OCI-LY3 (cell line): ENCODE results near the gene CSF3R.
A peak's percentile ranks its signal among the peaks of the same experiment; 100 is the strongest.

Source experiments
- H2AFZ ChIP-seq: fragments of 200-600, 300-600 bp; shearing (Covaris generic); 2 replicates; pipeline ENCODE4 v1.6.0; 2014; ENCODE audit warnings: antibody characterized with exemption, low read depth, low read length
- H3K27ac ChIP-seq: fragments of 200-600, 300-600 bp; sonication (generic); 2 replicates; pipeline ENCODE4 v1.5.1; 2014; ENCODE audit warnings: mild to moderate bottlenecking, low read length, moderate library complexity, mixed read lengths
- H3K27me3 ChIP-seq: fragments of 200-600, 300-600 bp; sonication (generic); 2 replicates; pipeline ENCODE4 v1.6.1; 2014; ENCODE audit warnings: low read depth, low read length, mixed read lengths
- H3K36me3 ChIP-seq: fragments of 200-600, 300-600 bp; sonication (generic); replicated peaks from 2 replicates; pipeline ENCODE3; 2014; ENCODE audit warnings: low read depth, low read length, mixed read lengths
- H3K4me1 ChIP-seq: fragments of 300-600, 200-600 bp; sonication (generic); 2 replicates; pipeline ENCODE4 v1.6.1; 2014; ENCODE audit warnings: low read length, mixed read lengths
- H3K4me2 ChIP-seq: fragments of 200-600, 300-600 bp; sonication (generic); 2 replicates; pipeline ENCODE4 v1.6.1; 2014; ENCODE audit warnings: low read length, mixed read lengths
- H3K4me3 ChIP-seq: fragments of 300-600, 200-600 bp; sonication (generic); 2 replicates; pipeline ENCODE4 v1.5.1; 2014; ENCODE audit warnings: antibody characterized with exemption, mild to moderate bottlenecking, low read length, moderate library complexity
- H3K79me2 ChIP-seq: fragments of 300-600, 200-600 bp; shearing (Covaris generic); 2 replicates; pipeline ENCODE4 v1.6.1; 2014; ENCODE audit warnings: mild to moderate bottlenecking, low read length, mixed read lengths
- H3K9ac ChIP-seq: fragments of 300-600, 200-600 bp; shearing (Covaris generic); 2 replicates; pipeline ENCODE4 v1.6.0; 2014; ENCODE audit warnings: mild to moderate bottlenecking, low read length, moderate library complexity
- H3K9me3 ChIP-seq: fragments of 200-600, 300-600 bp; shearing (Covaris generic); 2 replicates; pipeline ENCODE4 v1.6.1; 2014; ENCODE audit warnings: low read length, mixed read lengths; ENCODE audit not compliant: insufficient read depth
- H4K20me1 ChIP-seq: fragments of 200-600, 300-600 bp; sonication (generic); 2 replicates; pipeline ENCODE4 v1.6.1; 2016; ENCODE audit warnings: low read length, mixed read lengths; ENCODE audit not compliant: insufficient read depth
- EZH2phosphoT487 ChIP-seq: fragments of 200-600 bp; shearing (Covaris generic); IDR thresholded peaks from 2 replicates; pipeline ENCODE4 v1.6.1; 2018; ENCODE audit warnings: antibody characterized with exemption, mixed run types, low read depth
- TF ChIP-seq, protein P1 (sequence below): fragments of 200-600, 300-600 bp; sonication (generic); IDR thresholded peaks from 2 replicates; pipeline ENCODE4 v1.5.1; 2014; ENCODE audit warnings: antibody characterized with exemption, low read length, low read depth

CSF3R gene

DNA sequence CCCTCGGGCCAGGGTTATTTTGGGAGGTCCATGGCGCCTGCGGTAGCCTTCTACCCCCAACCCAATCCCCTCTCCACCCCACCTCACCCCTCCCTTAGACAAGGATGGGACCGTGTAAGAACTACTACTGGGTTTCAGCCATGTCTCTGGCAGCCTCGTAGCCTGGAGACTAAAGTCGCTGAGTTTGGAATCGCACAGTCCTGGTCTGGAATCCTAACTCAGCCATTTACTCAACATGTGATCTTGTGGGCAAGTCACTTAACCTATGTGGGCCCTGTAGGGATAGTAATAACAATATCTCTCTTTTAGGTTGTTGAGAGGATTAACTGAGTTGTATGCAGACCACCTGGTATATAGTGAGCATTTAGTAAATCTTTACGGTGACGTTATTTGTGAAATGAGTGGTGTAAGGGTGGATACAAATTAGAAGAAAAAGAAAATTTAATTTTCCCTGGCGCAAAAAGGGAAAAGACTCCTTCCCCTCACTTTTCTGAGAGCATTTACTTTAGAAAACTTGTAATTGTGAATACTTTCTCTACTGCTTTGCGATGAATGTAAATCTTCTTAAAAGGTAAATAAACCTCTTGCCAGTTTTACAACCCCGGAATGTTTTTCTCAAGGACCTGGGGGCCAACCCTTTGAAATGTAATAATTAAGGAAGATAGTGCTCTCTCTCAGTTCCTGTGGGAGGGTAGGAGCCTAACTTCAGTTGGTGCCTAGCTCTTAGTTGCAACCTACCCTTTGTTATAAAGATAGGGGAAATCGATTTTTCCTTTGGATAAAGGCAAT is 17.9 kb downstream of the CSF3R start:
- TF ChIP-seq, protein P1, sequence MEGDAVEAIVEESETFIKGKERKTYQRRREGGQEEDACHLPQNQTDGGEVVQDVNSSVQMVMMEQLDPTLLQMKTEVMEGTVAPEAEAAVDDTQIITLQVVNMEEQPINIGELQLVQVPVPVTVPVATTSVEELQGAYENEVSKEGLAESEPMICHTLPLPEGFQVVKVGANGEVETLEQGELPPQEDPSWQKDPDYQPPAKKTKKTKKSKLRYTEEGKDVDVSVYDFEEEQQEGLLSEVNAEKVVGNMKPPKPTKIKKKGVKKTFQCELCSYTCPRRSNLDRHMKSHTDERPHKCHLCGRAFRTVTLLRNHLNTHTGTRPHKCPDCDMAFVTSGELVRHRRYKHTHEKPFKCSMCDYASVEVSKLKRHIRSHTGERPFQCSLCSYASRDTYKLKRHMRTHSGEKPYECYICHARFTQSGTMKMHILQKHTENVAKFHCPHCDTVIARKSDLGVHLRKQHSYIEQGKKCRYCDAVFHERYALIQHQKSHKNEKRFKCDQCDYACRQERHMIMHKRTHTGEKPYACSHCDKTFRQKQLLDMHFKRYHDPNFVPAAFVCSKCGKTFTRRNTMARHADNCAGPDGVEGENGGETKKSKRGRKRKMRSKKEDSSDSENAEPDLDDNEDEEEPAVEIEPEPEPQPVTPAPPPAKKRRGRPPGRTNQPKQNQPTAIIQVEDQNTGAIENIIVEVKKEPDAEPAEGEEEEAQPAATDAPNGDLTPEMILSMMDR, result no peak
- TF ChIP-seq EZH2phosphoT487, result no peak
- peaks cover 7% of the 10 kb centered on the region for H3K4me1 ChIP-seq

DNA sequence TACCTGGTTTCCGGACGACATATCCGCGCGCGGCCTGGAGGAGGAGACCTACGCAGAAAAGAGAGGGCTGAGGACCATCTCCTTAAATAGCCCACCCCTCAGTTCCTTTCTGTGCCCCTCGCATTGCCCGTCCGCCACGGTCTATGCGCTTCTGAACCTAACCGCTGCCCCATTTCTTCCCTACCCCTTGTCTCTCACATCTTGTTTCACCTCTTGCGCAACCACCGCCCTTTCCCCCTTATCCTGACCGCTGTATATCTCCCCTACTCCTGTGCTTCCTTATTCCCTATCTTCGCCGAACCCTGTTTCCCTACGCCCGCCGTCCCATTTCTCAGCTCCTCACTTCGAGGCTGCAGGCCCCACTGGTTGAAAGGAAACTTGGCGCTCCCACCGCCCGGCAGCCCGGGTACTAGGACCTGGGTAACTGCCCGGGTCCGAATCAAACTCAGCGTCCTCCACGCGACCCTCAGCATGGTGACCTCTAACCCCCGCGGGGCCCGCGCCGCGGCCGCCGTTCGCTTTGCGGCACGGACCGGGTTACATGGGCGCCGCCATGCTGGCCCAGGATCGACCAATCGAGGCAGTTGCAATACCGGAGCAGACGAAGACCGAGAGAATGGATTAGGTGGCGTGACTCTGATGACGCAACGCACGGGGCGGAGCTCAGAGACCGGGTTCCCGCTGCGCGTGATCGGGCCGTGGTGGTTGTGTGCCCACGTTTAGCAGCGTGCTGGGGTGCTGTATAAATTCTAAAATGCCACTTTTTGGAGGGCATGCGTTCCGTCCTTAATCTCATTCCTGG is 18.7 kb downstream of the CSF3R start, which contains the start of gene MRPS15:
Gene MRPS15, minus strand, starts transcription at position 582 of the 802 bp plus-strand sequence. Its CDS starts 109 bp downstream, at position 473.
- H3K27ac ChIP-seq, result peak within 1 kb of the TSS; percentile 76
- peaks cover 9% of the 10 kb centered on the region for H3K4me1 ChIP-seq
- no peak for TF ChIP-seq EZH2phosphoT487
- TF ChIP-seq, protein P1, result no peak
- H3K27me3 ChIP-seq, result no peaks in the 10 kb centered on the region
- H3K9me3 ChIP-seq, result no peaks in the 10 kb centered on the region
- peaks cover 18% of the 10 kb centered on the region for H3K79me2 ChIP-seq
- peak within 1 kb of the TSS; percentile 99 for H3K4me2 ChIP-seq
- H4K20me1 ChIP-seq, result no peaks in the 10 kb centered on the region
- H3K9ac ChIP-seq, result peak within 1 kb of the TSS; percentile 94
- peak within 1 kb of the TSS; percentile 47; the same call in 1 of the 2 replicates for H2AFZ ChIP-seq
- peak within 1 kb of the TSS; percentile 93 for H3K4me3 ChIP-seq
- H3K36me3 ChIP-seq, result peaks cover 7% of the 10 kb centered on the region

More for the DNA sequence above, 17.9 kb downstream of the CSF3R start:
- H3K27me3 ChIP-seq, result no peaks in the 10 kb centered on the region
- H3K9me3 ChIP-seq, result no peaks in the 10 kb centered on the region
- peak overlapping the region; percentile 93 for H3K4me3 ChIP-seq
- peak overlapping the region; percentile 94 for H3K9ac ChIP-seq
- H3K36me3 ChIP-seq, result peaks cover 7% of the 10 kb centered on the region
- H3K79me2 ChIP-seq, result peaks cover 18% of the 10 kb centered on the region
- H3K4me2 ChIP-seq, result peak overlapping the region; percentile 99
- no peaks in the 10 kb centered on the region for H4K20me1 ChIP-seq
- H3K27ac ChIP-seq, result peak overlapping the region; percentile 76
- H2AFZ ChIP-seq, result peak overlapping the region; percentile 47; the same call in 1 of the 2 replicates

DNA sequence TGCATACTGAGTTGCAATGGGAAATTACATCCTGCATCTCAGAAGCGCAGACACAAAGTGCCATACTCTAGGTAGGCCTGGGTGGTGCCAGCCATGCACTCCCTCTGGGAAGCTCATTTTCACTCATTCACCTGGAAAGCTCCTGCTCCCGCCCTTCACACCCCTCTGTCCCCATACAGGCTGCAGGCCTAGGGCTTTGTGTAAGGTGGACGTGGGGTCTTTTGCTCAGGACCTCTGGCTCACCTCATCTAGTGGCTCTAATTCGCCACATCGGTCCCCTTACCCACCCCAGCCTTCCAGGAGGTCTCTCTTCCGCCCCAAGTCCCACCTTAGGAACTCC is 19.3 kb downstream of the CSF3R start:
- Histone ChIP-seq H3K4me3 (peak overlapping the region; percentile 93), H3K36me3 (peaks cover 7% of the 10 kb centered on the region), H2AFZ (no peak overlapping the region; the same call in 1 of the 2 replicates), H3K27ac (peak overlapping the region; percentile 76), H3K79me2 (peaks cover 18% of the 10 kb centered on the region), H3K4me2 (peak overlapping the region; percentile 89), H3K27me3 (no peaks in the 10 kb centered on the region), H3K9me3 (no peaks in the 10 kb centered on the region), H3K9ac (peak overlapping the region; percentile 94), H4K20me1 (no peaks in the 10 kb centered on the region), H3K4me1 (peaks cover 13% of the 10 kb centered on the region)
- TF ChIP-seq EZH2phosphoT487, result no peak
- TF ChIP-seq, protein P1, result no peak

DNA sequence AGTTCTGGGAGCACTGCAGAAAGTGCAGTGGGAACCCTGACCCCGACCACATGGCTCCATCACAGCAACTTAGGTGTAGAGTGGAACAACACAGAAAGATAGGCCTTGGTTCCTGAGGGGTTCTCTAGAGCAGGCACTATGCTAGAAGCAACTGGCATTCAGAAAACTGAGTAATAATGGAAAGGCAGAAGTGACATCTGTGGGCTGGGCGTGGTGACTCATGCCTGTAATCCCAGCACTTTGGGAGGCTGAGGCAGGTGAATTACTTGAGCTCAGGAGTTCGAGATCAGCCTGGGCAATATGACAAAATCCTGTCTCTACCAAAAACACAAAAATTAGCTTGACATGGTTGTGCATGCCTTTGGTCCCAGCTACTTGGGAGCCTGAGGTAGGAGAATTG is 23.8 kb downstream of the CSF3R start:
- H3K4me1 ChIP-seq, result peaks cover 6% of the 10 kb centered on the region
- H3K27me3 ChIP-seq, result no peaks in the 10 kb centered on the region
- no peak overlapping the region for H3K4me3 ChIP-seq
- no peak overlapping the region for H3K27ac ChIP-seq
- H3K9ac ChIP-seq, result no peak overlapping the region
- no peak overlapping the region for H2AFZ ChIP-seq
- H3K79me2 ChIP-seq, result peaks cover 16% of the 10 kb centered on the region
- no peak for TF ChIP-seq EZH2phosphoT487
- TF ChIP-seq, protein P1, result no peak
- no peaks in the 10 kb centered on the region for H4K20me1 ChIP-seq
- H3K36me3 ChIP-seq, result peaks cover 16% of the 10 kb centered on the region
- H3K4me2 ChIP-seq, result no peak overlapping the region
- no peaks in the 10 kb centered on the region for H3K9me3 ChIP-seq
